ENCODE results near the gene IMMP2L. TPM values are rescaled to one million over a fixed set of nuclear protein-coding genes. Genes with fewer than 3 reads are reported as not detected.

The IMMP2L gene
- total and polyA plus RNA-seq, 7 donors: 9.3 to 43.0 (median 19.2) TPM

GRCh38 chr7:111026806-111027205 lies 535.5 kb downstream of the IMMP2L start:
- Histone ChIP-seq H3K4me3 (no peak overlapping the region), H3K9me3 (no peaks in the 10 kb centered on the region), H3K4me1 (peaks cover 11% of the 10 kb centered on the region), H3K27me3 (ENCODE audit: insufficient read depth in 3 of 3, low read length in 2 of 3) (no peaks in the 10 kb centered on the region), H3K27ac (no peak overlapping the region), H3K36me3 (ENCODE audit: insufficient read depth in 1 of 2, low read depth in 1 of 2) (no peaks in the 10 kb centered on the region)
- intact Hi-C loops (cut with DNase I): no loop called here
- 81 to 89% (median 86%) methylated on average over 2 of the region's 2 CpGs for WGBS, 3 donors
- no peak for TF ChIP-seq CTCF (IDR thresholded peaks at IDR 0.05)
- ATAC-seq: no peak
- no peak for DNase-seq

GRCh38 chr7:111026343-111026742 lies 535.9 kb downstream of the IMMP2L start:
- intact Hi-C loops (cut with DNase I): no loop called here
- Histone ChIP-seq H3K27ac (no peak overlapping the region), H3K36me3 (ENCODE audit: insufficient read depth in 1 of 2, low read depth in 1 of 2) (no peaks in the 10 kb centered on the region), H3K4me3 (no peak overlapping the region), H3K9me3 (no peaks in the 10 kb centered on the region), H3K27me3 (ENCODE audit: insufficient read depth in 3 of 3, low read length in 2 of 3) (no peaks in the 10 kb centered on the region), H3K4me1 (peaks cover 11% of the 10 kb centered on the region)
- 81 to 83% (median 83%) methylated on average over 4 of the region's 4 CpGs for WGBS, 3 donors
- ATAC-seq: no peak
- no peak for DNase-seq
- TF ChIP-seq CTCF (IDR thresholded peaks at IDR 0.05): no peak

- no peak overlapping the region for H3K27ac ChIP-seq
- DNase-seq (no peak), ATAC-seq (no peak)
- no peaks in the 10 kb centered on the region for H3K36me3 ChIP-seq (ENCODE audit: insufficient read depth in 1 of 2, low read depth in 1 of 2)
- no peak for TF ChIP-seq CTCF (IDR thresholded peaks at IDR 0.05)
- H3K27me3 ChIP-seq (ENCODE audit: insufficient read depth in 3 of 3, low read length in 2 of 3): no peaks in the 10 kb centered on the region
- H3K9me3 ChIP-seq: no peaks in the 10 kb centered on the region
- peaks cover 10% of the 10 kb centered on the region for H3K4me1 ChIP-seq
- intact Hi-C loops (cut with DNase I): no loop called here
- WGBS, 3 donors: 93 to 95% (median 94%) methylated on average over 1 of the region's 1 CpG
- H3K4me3 ChIP-seq: no peak overlapping the region
Observed at GRCh38 chr7:111025006-111025405, 537.3 kb downstream of the IMMP2L start.

GRCh38 chr7:111018960-111019736 lies 543.1 kb downstream of the IMMP2L start:
- Histone ChIP-seq H3K27me3 (ENCODE audit: insufficient read depth in 3 of 3, low read length in 2 of 3) (no peaks in the 10 kb centered on the region), H3K36me3 (ENCODE audit: insufficient read depth in 1 of 2, low read depth in 1 of 2) (no peaks in the 10 kb centered on the region), H3K9me3 (no peaks in the 10 kb centered on the region), H3K4me1 (no peaks in the 10 kb centered on the region), H3K4me3 (no peak overlapping the region), H3K27ac (no peak overlapping the region)
- ATAC-seq (no peak), DNase-seq (no peak)
- no peak for TF ChIP-seq CTCF (IDR thresholded peaks at IDR 0.05)
- 52 to 63% (median 57%) methylated on average over 3 of the region's 3 CpGs for WGBS, 3 donors
- intact Hi-C loops (cut with DNase I): no loop called here

- ATAC-seq: no peak
- 97 to 99% (median 97%) methylated on average over 4 of the region's 4 CpGs for WGBS, 3 donors
Observed at GRCh38 chr7:111018447-111018846, 543.8 kb downstream of the IMMP2L start.

More at GRCh38 chr7:111018447-111018846, 543.8 kb downstream of the IMMP2L start:
- no peaks in the 10 kb centered on the region for H3K9me3 ChIP-seq
- intact Hi-C loops (cut with DNase I): no loop called here
- H3K27me3 ChIP-seq (ENCODE audit: insufficient read depth in 3 of 3, low read length in 2 of 3): no peaks in the 10 kb centered on the region
- H3K4me3 ChIP-seq: no peak overlapping the region
- DNase-seq: no peak
- no peak for TF ChIP-seq CTCF (IDR thresholded peaks at IDR 0.05)
- no peak overlapping the region for H3K27ac ChIP-seq
- no peaks in the 10 kb centered on the region for H3K4me1 ChIP-seq
- H3K36me3 ChIP-seq (ENCODE audit: insufficient read depth in 1 of 2, low read depth in 1 of 2): no peaks in the 10 kb centered on the region

All from psoas muscle (tissue), 8 donors.